ENCODE data around the gene CCDC7.

CCDC7 gene

DNA sequence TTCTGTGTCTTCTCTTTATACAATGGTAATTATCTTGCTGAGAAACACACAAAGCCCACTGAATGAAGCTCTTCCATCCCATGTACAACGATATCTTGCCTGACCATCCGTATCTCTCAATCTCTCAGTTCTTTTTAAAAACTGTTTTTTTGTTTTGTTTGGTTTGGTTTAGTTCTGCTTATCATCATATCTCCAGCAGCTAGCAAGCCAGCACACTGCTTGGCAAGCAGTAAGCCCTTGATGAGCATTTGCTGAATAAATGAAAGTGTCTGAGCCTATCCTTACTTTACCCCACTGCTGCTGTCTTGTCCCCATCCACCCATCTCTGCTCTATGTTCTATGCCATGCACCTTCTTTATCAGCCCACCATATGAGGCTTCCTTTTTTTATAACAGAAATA, 477.9 kb downstream of the CCDC7 start:
- no peak overlapping the region for H3K18ac ChIP-seq (ENCODE audit: low read length)
- H2AK5ac ChIP-seq (ENCODE audit: low read depth, low read length) = no peak overlapping the region
- H3K23ac ChIP-seq (ENCODE audit: low read depth, low read length, poor library complexity) = no peak overlapping the region
- H4K91ac ChIP-seq (ENCODE audit: low read depth, low read length, poor library complexity) = no peak overlapping the region
- no peak overlapping the region for H3K9ac ChIP-seq (ENCODE audit: low read depth, low read length, poor library complexity)
- DNase-seq (ENCODE audit: low spot score) = no peak
- H3K36me3 ChIP-seq (replicated peaks in 1 of 2; ENCODE audit: control insufficient read depth in 2 of 2, insufficient read depth in 2 of 2, low read length in 2 of 2) = peaks cover 27 to 100% of the 10 kb centered on the region in 2 donors
- no peak overlapping the region for H2AFZ ChIP-seq (ENCODE audit: low read length)
- no peak overlapping the region for H2BK120ac ChIP-seq (ENCODE audit: low read depth, low read length)
- no peak overlapping the region for H3K27ac ChIP-seq (replicated peaks; ENCODE audit: low read length)
- no peak overlapping the region for H3K14ac ChIP-seq (ENCODE audit: low read length)
- no peak overlapping the region for H2BK15ac ChIP-seq (ENCODE audit: low read length)
- H3K9me3 ChIP-seq (replicated peaks in 1 of 2; ENCODE audit: control insufficient read depth in 2 of 2, insufficient read depth in 1 of 2, low read depth in 1 of 2, low read length in 2 of 2) = peaks cover 2 to 24% of the 10 kb centered on the region in 2 donors
- peaks cover 1% of the 10 kb centered on the region for H3K79me1 ChIP-seq (ENCODE audit: low read depth, low read length)
- no peaks in the 10 kb centered on the region for H3K27me3 ChIP-seq (ENCODE audit: control insufficient read depth in 3 of 3, insufficient read depth in 3 of 3, low read depth in 1 of 3, low read length in 3 of 3)
- no peak overlapping the region for H3K4ac ChIP-seq (ENCODE audit: low read length)
- no peak overlapping the region for H3K4me2 ChIP-seq (ENCODE audit: insufficient read depth, low read length, poor library complexity, severe bottlenecking)
- H3K4me3 ChIP-seq (ENCODE audit: low read length in 2 of 2) = no peak overlapping the region
- H2BK5ac ChIP-seq (ENCODE audit: low read length) = no peak overlapping the region
- no CpG with 5 or more reads among the region's 2 CpGs for WGBS, 2 donors (ENCODE audit: extremely low coverage in 2 of 2, insufficient read length in 2 of 2, insufficient replicate concordance in 1 of 2)
- peaks cover 0 to 1% of the 10 kb centered on the region in 2 donors for H3K4me1 ChIP-seq (ENCODE audit: control insufficient read depth in 2 of 2, insufficient read depth in 1 of 2, low read depth in 1 of 2, low read length in 2 of 2)
- H2BK12ac ChIP-seq (ENCODE audit: low read length) = no peak overlapping the region
- H4K8ac ChIP-seq (ENCODE audit: low read depth, low read length) = no peak overlapping the region
